ENCODE measurements around the gene DERA. TPM values are rescaled to one million over a fixed set of nuclear protein-coding genes. Genes with fewer than 3 reads are reported as not detected.

Gene DERA
- total and polyA plus RNA-seq, 2 of the 13 experiments (the other 11 are each of a cell fraction or from before 2014, with no cell fraction given): 24.0 to 51.3 TPM

DNA sequence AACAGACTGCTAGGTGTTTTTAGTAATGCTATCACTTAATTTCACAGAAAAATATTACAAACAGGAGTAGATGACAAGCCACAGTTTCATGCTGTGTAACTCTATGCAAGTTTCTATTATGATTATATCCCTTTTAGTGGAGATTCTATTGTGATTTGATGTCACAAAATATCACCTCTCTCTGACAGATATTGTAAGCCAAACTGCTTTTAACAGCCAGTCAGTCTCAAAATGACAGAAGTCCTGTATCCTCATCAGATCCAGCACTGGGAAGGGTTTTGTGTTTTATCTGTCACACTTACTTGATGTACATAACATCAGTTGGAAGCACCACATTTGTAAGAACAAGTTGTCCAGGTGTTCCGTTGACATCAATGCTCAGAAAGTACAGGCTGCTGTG lies 164.8 kb downstream of the DERA start:
- in situ Hi-C loops (cut with HindIII; ENCODE audit: extremely low pct_ligation_motif_present, low pct_unique_long_range_greater_than_20kb) (no loop called here), intact Hi-C loops (cut with micrococcal nuclease; ENCODE audit: unreplicated experiment) (no loop called here)
- BruUV-seq (replicated peaks): no TSS peak
- Histone ChIP-seq H3K4me3 (replicated peaks in 1 of 3; ENCODE audit: insufficient read depth in 1 of 3, low read depth in 2 of 3, low read length in 3 of 3) (no peak overlapping the region), H3K4me2 (ENCODE audit: low read depth, low read length) (no peak overlapping the region), H3K9ac (ENCODE audit: insufficient read depth, low read depth, low read length) (no peak overlapping the region), H3K79me2 (ENCODE audit: insufficient read depth, low read length) (no peaks in the 10 kb centered on the region), H3K27me3 (ENCODE audit: control insufficient read depth in 1 of 2, insufficient read depth in 2 of 2, low read length in 2 of 2) (no peaks in the 10 kb centered on the region), H3K4me1 (ENCODE audit: insufficient read depth, low read length) (peaks cover 11% of the 10 kb centered on the region), H3K9me3 (ENCODE audit: low read length) (no peaks in the 10 kb centered on the region), H4K20me1 (ENCODE audit: insufficient read depth, low read length) (no peaks in the 10 kb centered on the region), H2AFZ (ENCODE audit: low read length) (no peak overlapping the region), H3K27ac (ENCODE audit: extremely low read length, insufficient read depth, low read length) (no peak overlapping the region), H3K36me3 (replicated peaks in 1 of 2; ENCODE audit: control insufficient read depth in 1 of 2, insufficient read depth in 2 of 2, low read length in 2 of 2) (no peaks in the 10 kb centered on the region)
- ATAC-seq: no peak
- POLR2A ChIA-PET: interaction anchor here (1.4 kb wide), 1 partner anchor 272 kb away, joined by 3 read pairs; no protein-coding TSS in a partner anchor
- no peak for TF ChIP-seq ZNF766 (CRISPR knock-in tag; IDR thresholded peaks at IDR 0.05; ENCODE audit: borderline replicate concordance)
- TF ChIP-seq ZNF737 (CRISPR knock-in tag; IDR thresholded peaks at IDR 0.05; ENCODE audit: borderline replicate concordance): no peak
- no peak for TF ChIP-seq ZNF317 (CRISPR knock-in tag; IDR thresholded peaks at IDR 0.05)
- TF ChIP-seq, protein P1, sequence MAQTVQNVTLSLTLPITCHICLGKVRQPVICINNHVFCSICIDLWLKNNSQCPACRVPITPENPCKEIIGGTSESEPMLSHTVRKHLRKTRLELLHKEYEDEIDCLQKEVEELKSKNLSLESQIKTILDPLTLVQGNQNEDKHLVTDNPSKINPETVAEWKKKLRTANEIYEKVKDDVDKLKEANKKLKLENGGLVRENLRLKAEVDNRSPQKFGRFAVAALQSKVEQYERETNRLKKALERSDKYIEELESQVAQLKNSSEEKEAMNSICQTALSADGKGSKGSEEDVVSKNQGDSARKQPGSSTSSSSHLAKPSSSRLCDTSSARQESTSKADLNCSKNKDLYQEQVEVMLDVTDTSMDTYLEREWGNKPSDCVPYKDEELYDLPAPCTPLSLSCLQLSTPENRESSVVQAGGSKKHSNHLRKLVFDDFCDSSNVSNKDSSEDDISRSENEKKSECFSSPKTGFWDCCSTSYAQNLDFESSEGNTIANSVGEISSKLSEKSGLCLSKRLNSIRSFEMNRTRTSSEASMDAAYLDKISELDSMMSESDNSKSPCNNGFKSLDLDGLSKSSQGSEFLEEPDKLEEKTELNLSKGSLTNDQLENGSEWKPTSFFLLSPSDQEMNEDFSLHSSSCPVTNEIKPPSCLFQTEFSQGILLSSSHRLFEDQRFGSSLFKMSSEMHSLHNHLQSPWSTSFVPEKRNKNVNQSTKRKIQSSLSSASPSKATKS (CRISPR knock-in tag; IDR thresholded peaks at IDR 0.05): no peak
- no peak for TF ChIP-seq FLYWCH1 (CRISPR knock-in tag; IDR thresholded peaks at IDR 0.05)
- TF ChIP-seq ZFP62 (CRISPR knock-in tag; IDR thresholded peaks at IDR 0.05): no peak
- TF ChIP-seq, protein P2, sequence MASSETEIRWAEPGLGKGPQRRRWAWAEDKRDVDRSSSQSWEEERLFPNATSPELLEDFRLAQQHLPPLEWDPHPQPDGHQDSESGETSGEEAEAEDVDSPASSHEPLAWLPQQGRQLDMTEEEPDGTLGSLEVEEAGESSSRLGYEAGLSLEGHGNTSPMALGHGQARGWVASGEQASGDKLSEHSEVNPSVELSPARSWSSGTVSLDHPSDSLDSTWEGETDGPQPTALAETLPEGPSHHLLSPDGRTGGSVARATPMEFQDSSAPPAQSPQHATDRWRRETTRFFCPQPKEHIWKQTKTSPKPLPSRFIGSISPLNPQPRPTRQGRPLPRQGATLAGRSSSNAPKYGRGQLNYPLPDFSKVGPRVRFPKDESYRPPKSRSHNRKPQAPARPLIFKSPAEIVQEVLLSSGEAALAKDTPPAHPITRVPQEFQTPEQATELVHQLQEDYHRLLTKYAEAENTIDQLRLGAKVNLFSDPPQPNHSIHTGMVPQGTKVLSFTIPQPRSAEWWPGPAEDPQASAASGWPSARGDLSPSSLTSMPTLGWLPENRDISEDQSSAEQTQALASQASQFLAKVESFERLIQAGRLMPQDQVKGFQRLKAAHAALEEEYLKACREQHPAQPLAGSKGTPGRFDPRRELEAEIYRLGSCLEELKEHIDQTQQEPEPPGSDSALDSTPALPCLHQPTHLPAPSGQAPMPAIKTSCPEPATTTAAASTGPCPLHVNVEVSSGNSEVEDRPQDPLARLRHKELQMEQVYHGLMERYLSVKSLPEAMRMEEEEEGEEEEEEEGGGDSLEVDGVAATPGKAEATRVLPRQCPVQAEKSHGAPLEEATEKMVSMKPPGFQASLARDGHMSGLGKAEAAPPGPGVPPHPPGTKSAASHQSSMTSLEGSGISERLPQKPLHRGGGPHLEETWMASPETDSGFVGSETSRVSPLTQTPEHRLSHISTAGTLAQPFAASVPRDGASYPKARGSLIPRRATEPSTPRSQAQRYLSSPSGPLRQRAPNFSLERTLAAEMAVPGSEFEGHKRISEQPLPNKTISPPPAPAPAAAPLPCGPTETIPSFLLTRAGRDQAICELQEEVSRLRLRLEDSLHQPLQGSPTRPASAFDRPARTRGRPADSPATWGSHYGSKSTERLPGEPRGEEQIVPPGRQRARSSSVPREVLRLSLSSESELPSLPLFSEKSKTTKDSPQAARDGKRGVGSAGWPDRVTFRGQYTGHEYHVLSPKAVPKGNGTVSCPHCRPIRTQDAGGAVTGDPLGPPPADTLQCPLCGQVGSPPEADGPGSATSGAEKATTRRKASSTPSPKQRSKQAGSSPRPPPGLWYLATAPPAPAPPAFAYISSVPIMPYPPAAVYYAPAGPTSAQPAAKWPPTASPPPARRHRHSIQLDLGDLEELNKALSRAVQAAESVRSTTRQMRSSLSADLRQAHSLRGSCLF (CRISPR knock-in tag; IDR thresholded peaks at IDR 0.05; ENCODE audit: borderline replicate concordance): no peak
- TF ChIP-seq NR1H2 (CRISPR knock-in tag; IDR thresholded peaks at IDR 0.05; ENCODE audit: borderline replicate concordance, low read depth): no peak
- CTCF ChIA-PET (ENCODE audit: low intra/inter-chr PET ratio, low total read pairs): no interaction called here
- DNase-seq (ENCODE audit: low spot score): no peak
- FAIRE-seq: no peak
- WGBS (ENCODE audit: low lambda C conversion rate): 8% methylated on average over 1 of the region's 1 CpG

Measured in HepG2 (cell line).